Measurements from ENCODE around the gene WDFY3.
"Not testable (repeated sequence)": the region's sequence is repeated elsewhere in the genome, so short reads cannot be mapped to it uniquely, and the experiment has no call there.

The WDFY3 gene

GRCh38 chr4:84808332-84808731 is 158.2 kb downstream of the WDFY3 start:
- H3K9ac ChIP-seq (ENCODE audit: low read length) = no peak overlapping the region
- no peak overlapping the region for H3K4ac ChIP-seq (ENCODE audit: low read depth, low read length)
- no peak overlapping the region for H2BK5ac ChIP-seq (ENCODE audit: low read length)
- no peak overlapping the region for H3K56ac ChIP-seq (ENCODE audit: low read length)
- H2BK120ac ChIP-seq (ENCODE audit: low read depth, low read length) = no peak overlapping the region
- H2BK15ac ChIP-seq (replicated peaks; ENCODE audit: low read depth) = no peak overlapping the region
- H3K18ac ChIP-seq (ENCODE audit: low read length) = no peak overlapping the region
- H3K23ac ChIP-seq (ENCODE audit: low read length) = no peak overlapping the region
- H3K27ac ChIP-seq (ENCODE audit: low read depth, low read length) = no peak overlapping the region
- H3K4me3 ChIP-seq (ENCODE audit: low read length) = no peak overlapping the region
- no peaks in the 10 kb centered on the region for H3K27me3 ChIP-seq (ENCODE audit: insufficient read depth, low read length, poor library complexity)
- no peak overlapping the region for H4K8ac ChIP-seq (ENCODE audit: low read depth, low read length)
- no peaks in the 10 kb centered on the region for H3K36me3 ChIP-seq (ENCODE audit: control insufficient read depth, insufficient read depth, low read length)
- H3K79me2 ChIP-seq (ENCODE audit: control insufficient read depth, insufficient read depth, low read length) = no peaks in the 10 kb centered on the region
- H2AK5ac ChIP-seq (ENCODE audit: low read length) = no peak overlapping the region
- DNase-seq = no peak
- H3K4me1 ChIP-seq (ENCODE audit: control insufficient read depth, low read depth, low read length) = no peaks in the 10 kb centered on the region
- H3K79me1 ChIP-seq (ENCODE audit: low read length) = no peaks in the 10 kb centered on the region
- WGBS (ENCODE audit: extremely low coverage, insufficient coverage, low lambda C conversion rate) = no CpG with 5 or more reads among the region's 2 CpGs
- H3K4me2 ChIP-seq (ENCODE audit: low read length) = no peak overlapping the region
- no peak overlapping the region for H4K5ac ChIP-seq (ENCODE audit: low read length)

- H2BK15ac ChIP-seq (replicated peaks; ENCODE audit: low read depth); H3K27ac ChIP-seq (ENCODE audit: low read depth, low read length); H3K36me3 ChIP-seq (ENCODE audit: control insufficient read depth, insufficient read depth, low read length); H3K4ac ChIP-seq (ENCODE audit: low read depth, low read length); H3K79me2 ChIP-seq (ENCODE audit: control insufficient read depth, insufficient read depth, low read length); H3K27me3 ChIP-seq (ENCODE audit: insufficient read depth, low read length, poor library complexity); H3K9ac ChIP-seq (ENCODE audit: low read length); H3K4me2 ChIP-seq (ENCODE audit: low read length); H4K8ac ChIP-seq (ENCODE audit: low read depth, low read length); H3K4me1 ChIP-seq (ENCODE audit: control insufficient read depth, low read depth, low read length); DNase-seq; H3K23ac ChIP-seq (ENCODE audit: low read length); H2BK120ac ChIP-seq (ENCODE audit: low read depth, low read length); H3K56ac ChIP-seq (ENCODE audit: low read length); H3K79me1 ChIP-seq (ENCODE audit: low read length); H2BK5ac ChIP-seq (ENCODE audit: low read length); H2AK5ac ChIP-seq (ENCODE audit: low read length); H4K5ac ChIP-seq (ENCODE audit: low read length); H3K4me3 ChIP-seq (ENCODE audit: low read length); H3K18ac ChIP-seq (ENCODE audit: low read length): not testable (repeated sequence)
- WGBS (ENCODE audit: extremely low coverage, insufficient coverage, low lambda C conversion rate) = no CpG with 5 or more reads among the region's 11 CpGs
Measured at GRCh38 chr4:84806541-84806940, 159.9 kb downstream of the WDFY3 start.

- no CpG with 5 or more reads among the region's 4 CpGs for WGBS (ENCODE audit: extremely low coverage, insufficient coverage, low lambda C conversion rate)
- H2AK5ac ChIP-seq (ENCODE audit: low read length) = no peak overlapping the region
- H3K27ac ChIP-seq (ENCODE audit: low read depth, low read length) = no peak overlapping the region
Measured at GRCh38 chr4:84804136-84804535, 162.4 kb downstream of the WDFY3 start.

GRCh38 chr4:84803720-84804119 is 162.8 kb downstream of the WDFY3 start:
- Histone ChIP-seq H3K4ac (ENCODE audit: low read depth, low read length) (no peak overlapping the region), H4K5ac (ENCODE audit: low read length) (no peak overlapping the region), H3K27ac (ENCODE audit: low read depth, low read length) (no peak overlapping the region), H2AK5ac (ENCODE audit: low read length) (no peak overlapping the region), H3K23ac (ENCODE audit: low read length) (no peak overlapping the region), H3K36me3 (ENCODE audit: control insufficient read depth, insufficient read depth, low read length) (peaks cover 3% of the 10 kb centered on the region), H3K56ac (ENCODE audit: low read length) (no peak overlapping the region), H2BK15ac (replicated peaks; ENCODE audit: low read depth) (no peak overlapping the region), H3K79me2 (ENCODE audit: control insufficient read depth, insufficient read depth, low read length) (no peaks in the 10 kb centered on the region), H2BK5ac (ENCODE audit: low read length) (no peak overlapping the region), H3K4me2 (ENCODE audit: low read length) (no peak overlapping the region), H3K9ac (ENCODE audit: low read length) (no peak overlapping the region), H3K4me3 (ENCODE audit: low read length) (no peak overlapping the region), H3K4me1 (ENCODE audit: control insufficient read depth, low read depth, low read length) (no peaks in the 10 kb centered on the region), H3K79me1 (ENCODE audit: low read length) (no peaks in the 10 kb centered on the region), H4K8ac (ENCODE audit: low read depth, low read length) (no peak overlapping the region), H2BK120ac (ENCODE audit: low read depth, low read length) (no peak overlapping the region), H3K18ac (ENCODE audit: low read length) (no peak overlapping the region), H3K27me3 (ENCODE audit: insufficient read depth, low read length, poor library complexity) (no peaks in the 10 kb centered on the region)
- no CpG with 5 or more reads among the region's 1 CpG for WGBS (ENCODE audit: extremely low coverage, insufficient coverage, low lambda C conversion rate)
- no peak for DNase-seq

More at GRCh38 chr4:84804136-84804535, 162.4 kb downstream of the WDFY3 start:
- no peak overlapping the region for H3K4me2 ChIP-seq (ENCODE audit: low read length)
- no peaks in the 10 kb centered on the region for H3K79me2 ChIP-seq (ENCODE audit: control insufficient read depth, insufficient read depth, low read length)
- no peak overlapping the region for H2BK15ac ChIP-seq (replicated peaks; ENCODE audit: low read depth)
- H4K5ac ChIP-seq (ENCODE audit: low read length) = no peak overlapping the region
- H3K27me3 ChIP-seq (ENCODE audit: insufficient read depth, low read length, poor library complexity) = no peaks in the 10 kb centered on the region
- H2BK5ac ChIP-seq (ENCODE audit: low read length) = no peak overlapping the region
- H2BK120ac ChIP-seq (ENCODE audit: low read depth, low read length) = no peak overlapping the region
- H3K4me3 ChIP-seq (ENCODE audit: low read length) = no peak overlapping the region
- no peak overlapping the region for H3K18ac ChIP-seq (ENCODE audit: low read length)
- H3K56ac ChIP-seq (ENCODE audit: low read length) = no peak overlapping the region
- no peak overlapping the region for H3K23ac ChIP-seq (ENCODE audit: low read length)
- no peak overlapping the region for H3K4ac ChIP-seq (ENCODE audit: low read depth, low read length)
- DNase-seq = no peak
- no peak overlapping the region for H4K8ac ChIP-seq (ENCODE audit: low read depth, low read length)
- H3K79me1 ChIP-seq (ENCODE audit: low read length) = no peaks in the 10 kb centered on the region
- H3K4me1 ChIP-seq (ENCODE audit: control insufficient read depth, low read depth, low read length) = no peaks in the 10 kb centered on the region
- H3K36me3 ChIP-seq (ENCODE audit: control insufficient read depth, insufficient read depth, low read length) = peaks cover 3% of the 10 kb centered on the region
- H3K9ac ChIP-seq (ENCODE audit: low read length) = no peak overlapping the region

- Histone ChIP-seq H3K56ac (ENCODE audit: low read length) (no peak overlapping the region), H4K5ac (ENCODE audit: low read length) (no peak overlapping the region), H4K8ac (ENCODE audit: low read depth, low read length) (no peak overlapping the region), H2BK120ac (ENCODE audit: low read depth, low read length) (no peak overlapping the region), H3K27me3 (ENCODE audit: insufficient read depth, low read length, poor library complexity) (no peaks in the 10 kb centered on the region), H3K18ac (ENCODE audit: low read length) (no peak overlapping the region), H2AK5ac (ENCODE audit: low read length) (no peak overlapping the region), H3K4me2 (ENCODE audit: low read length) (no peak overlapping the region), H3K79me2 (ENCODE audit: control insufficient read depth, insufficient read depth, low read length) (no peaks in the 10 kb centered on the region), H3K36me3 (ENCODE audit: control insufficient read depth, insufficient read depth, low read length) (peaks cover 3% of the 10 kb centered on the region), H2BK15ac (replicated peaks; ENCODE audit: low read depth) (no peak overlapping the region), H3K4ac (ENCODE audit: low read depth, low read length) (no peak overlapping the region), H3K4me3 (ENCODE audit: low read length) (no peak overlapping the region), H3K79me1 (ENCODE audit: low read length) (no peaks in the 10 kb centered on the region), H2BK5ac (ENCODE audit: low read length) (no peak overlapping the region), H3K4me1 (ENCODE audit: control insufficient read depth, low read depth, low read length) (no peaks in the 10 kb centered on the region), H3K27ac (ENCODE audit: low read depth, low read length) (no peak overlapping the region), H3K9ac (ENCODE audit: low read length) (no peak overlapping the region), H3K23ac (ENCODE audit: low read length) (no peak overlapping the region)
- 100% methylated on average over 1 of the region's 2 CpGs for WGBS (ENCODE audit: extremely low coverage, insufficient coverage, low lambda C conversion rate)
- DNase-seq = no peak
Measured at GRCh38 chr4:84803116-84803515, 163.4 kb downstream of the WDFY3 start.

GRCh38 chr4:84800256-84800655 is 166.2 kb downstream of the WDFY3 start:
- Histone ChIP-seq H3K27ac (ENCODE audit: low read depth, low read length) (no peak overlapping the region), H3K4me3 (ENCODE audit: low read length) (no peak overlapping the region), H3K79me2 (ENCODE audit: control insufficient read depth, insufficient read depth, low read length) (no peaks in the 10 kb centered on the region), H3K4me2 (ENCODE audit: low read length) (no peak overlapping the region), H4K5ac (ENCODE audit: low read length) (no peak overlapping the region), H3K56ac (ENCODE audit: low read length) (no peak overlapping the region), H2BK5ac (ENCODE audit: low read length) (no peak overlapping the region), H3K79me1 (ENCODE audit: low read length) (no peaks in the 10 kb centered on the region), H3K23ac (ENCODE audit: low read length) (no peak overlapping the region), H3K27me3 (ENCODE audit: insufficient read depth, low read length, poor library complexity) (no peaks in the 10 kb centered on the region), H3K18ac (ENCODE audit: low read length) (no peak overlapping the region), H2AK5ac (ENCODE audit: low read length) (no peak overlapping the region), H3K36me3 (ENCODE audit: control insufficient read depth, insufficient read depth, low read length) (peaks cover 3% of the 10 kb centered on the region), H3K4ac (ENCODE audit: low read depth, low read length) (no peak overlapping the region), H2BK15ac (replicated peaks; ENCODE audit: low read depth) (no peak overlapping the region), H3K4me1 (ENCODE audit: control insufficient read depth, low read depth, low read length) (no peaks in the 10 kb centered on the region), H4K8ac (ENCODE audit: low read depth, low read length) (no peak overlapping the region), H3K9ac (ENCODE audit: low read length) (no peak overlapping the region), H2BK120ac (ENCODE audit: low read depth, low read length) (no peak overlapping the region)
- DNase-seq = no peak
